ENCODE measurements around the gene SOCS6.
A peak's percentile ranks its signal among the peaks of the same experiment; 100 is the strongest.

Gene SOCS6

DNA sequence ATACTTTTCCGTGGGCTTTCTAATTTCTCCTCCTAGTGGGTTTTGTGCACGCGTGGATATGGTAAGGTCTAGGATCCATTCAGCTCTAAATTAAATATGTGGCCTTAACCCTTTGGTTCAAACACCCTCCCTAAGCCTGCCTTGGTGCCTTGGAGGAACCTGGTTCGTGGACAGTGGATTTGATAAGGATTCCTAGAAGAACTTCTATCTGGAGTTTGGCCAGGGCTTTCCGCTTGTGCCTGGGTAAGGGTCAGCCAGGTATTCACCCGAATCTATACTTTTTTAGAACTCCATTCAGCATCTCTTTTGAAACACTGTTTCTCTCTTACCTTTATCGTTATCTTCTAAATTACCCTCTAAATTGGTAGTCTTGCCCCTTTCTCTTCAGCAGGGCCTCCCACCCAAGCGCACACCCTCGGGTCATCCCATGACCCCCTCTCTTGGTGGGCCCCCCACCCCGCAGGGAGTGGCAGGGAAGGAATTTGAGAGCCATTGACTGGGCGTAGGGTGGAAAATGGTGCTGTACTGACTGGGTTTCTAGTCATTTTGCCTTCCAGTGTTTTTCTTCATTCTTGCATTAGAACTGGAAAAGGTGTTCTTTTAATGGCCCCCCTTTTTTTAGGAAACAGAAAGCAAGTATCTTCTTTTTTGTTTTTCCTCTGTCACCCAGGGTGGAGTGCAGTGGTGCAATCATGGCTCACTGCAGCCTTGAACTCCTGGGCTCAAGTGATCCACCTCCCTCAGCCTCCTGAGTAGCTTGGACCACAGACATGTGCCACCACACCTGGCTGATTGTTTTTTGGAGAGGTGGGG is 1.8 kb downstream of the SOCS6 start:
- intact Hi-C loops (cut with DNase I; ENCODE audit: low total_unique reads) = no loop called here
- Histone ChIP-seq H3K9me3 (no peaks in the 10 kb centered on the region), H3K4me3 (peak overlapping the region; percentile 71 to 86), H3K4me1 (peaks cover 0 to 55% (median 16%) of the 10 kb centered on the region in 4 donors), H3K36me3 (no peaks in the 10 kb centered on the region), H3K27me3 (no peaks in the 10 kb centered on the region), H3K27ac (peak overlapping the region; percentile 84 to 92)
- TF ChIP-seq, protein P1, sequence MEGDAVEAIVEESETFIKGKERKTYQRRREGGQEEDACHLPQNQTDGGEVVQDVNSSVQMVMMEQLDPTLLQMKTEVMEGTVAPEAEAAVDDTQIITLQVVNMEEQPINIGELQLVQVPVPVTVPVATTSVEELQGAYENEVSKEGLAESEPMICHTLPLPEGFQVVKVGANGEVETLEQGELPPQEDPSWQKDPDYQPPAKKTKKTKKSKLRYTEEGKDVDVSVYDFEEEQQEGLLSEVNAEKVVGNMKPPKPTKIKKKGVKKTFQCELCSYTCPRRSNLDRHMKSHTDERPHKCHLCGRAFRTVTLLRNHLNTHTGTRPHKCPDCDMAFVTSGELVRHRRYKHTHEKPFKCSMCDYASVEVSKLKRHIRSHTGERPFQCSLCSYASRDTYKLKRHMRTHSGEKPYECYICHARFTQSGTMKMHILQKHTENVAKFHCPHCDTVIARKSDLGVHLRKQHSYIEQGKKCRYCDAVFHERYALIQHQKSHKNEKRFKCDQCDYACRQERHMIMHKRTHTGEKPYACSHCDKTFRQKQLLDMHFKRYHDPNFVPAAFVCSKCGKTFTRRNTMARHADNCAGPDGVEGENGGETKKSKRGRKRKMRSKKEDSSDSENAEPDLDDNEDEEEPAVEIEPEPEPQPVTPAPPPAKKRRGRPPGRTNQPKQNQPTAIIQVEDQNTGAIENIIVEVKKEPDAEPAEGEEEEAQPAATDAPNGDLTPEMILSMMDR (IDR thresholded peaks at IDR 0.05) = no peak
- no peak for DNase-seq

DNA sequence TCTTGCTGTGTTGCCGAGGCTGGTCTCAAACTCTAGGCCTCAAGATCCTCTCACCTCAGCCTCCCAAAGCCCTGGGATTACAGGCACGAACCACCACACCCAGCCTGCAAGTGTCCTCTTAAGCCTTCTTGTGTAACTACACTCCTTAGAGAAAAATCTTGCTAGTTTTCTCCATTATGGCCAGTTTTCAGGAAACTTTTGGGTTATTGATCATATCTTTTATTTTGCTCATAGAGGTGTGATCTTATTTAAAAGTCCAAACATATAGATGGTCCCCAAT is 2.4 kb downstream of the SOCS6 start:
- H3K36me3 ChIP-seq = no peaks in the 10 kb centered on the region
- no peaks in the 10 kb centered on the region for H3K9me3 ChIP-seq
- intact Hi-C loops (cut with DNase I; ENCODE audit: low total_unique reads) = no loop called here
- H3K4me3 ChIP-seq = no peak overlapping the region
- no peak overlapping the region for H3K27ac ChIP-seq
- no peaks in the 10 kb centered on the region for H3K27me3 ChIP-seq
- no peak for DNase-seq
- peaks cover 0 to 61% (median 18%) of the 10 kb centered on the region in 4 donors for H3K4me1 ChIP-seq
- TF ChIP-seq, protein P1 (IDR thresholded peaks at IDR 0.05) = no peak

GRCh38 chr18:70292628-70293027 is 3.8 kb downstream of the SOCS6 start:
- Histone ChIP-seq H3K27me3 (no peaks in the 10 kb centered on the region), H3K36me3 (no peaks in the 10 kb centered on the region), H3K4me1 (peaks cover 0 to 66% (median 18%) of the 10 kb centered on the region in 4 donors), H3K9me3 (no peaks in the 10 kb centered on the region), H3K27ac (no peak overlapping the region), H3K4me3 (no peak overlapping the region)
- TF ChIP-seq, protein P1 (IDR thresholded peaks at IDR 0.05) = no peak
- DNase-seq = no peak
- intact Hi-C loops (cut with DNase I; ENCODE audit: low total_unique reads) = no loop called here

DNA sequence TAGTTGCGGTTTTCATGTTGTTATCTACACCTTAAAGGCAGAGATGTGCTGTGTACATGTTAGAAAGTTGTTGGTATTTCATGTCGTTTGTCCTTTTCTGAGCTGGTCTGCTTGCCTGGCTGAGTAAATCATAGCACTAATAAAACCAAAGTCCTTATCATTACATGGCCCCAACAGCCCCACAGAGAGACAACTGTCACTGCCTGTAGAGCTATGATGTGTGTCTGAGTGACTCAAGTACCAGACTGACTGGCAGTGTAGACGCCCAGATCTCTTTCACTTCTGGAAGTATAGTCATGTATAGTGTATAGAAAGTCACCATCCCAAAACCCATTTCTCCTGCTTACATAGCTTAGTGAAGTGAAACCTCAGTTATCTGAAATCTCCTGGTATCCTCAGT is 4.3 kb downstream of the SOCS6 start:
- Histone ChIP-seq H3K36me3 (no peaks in the 10 kb centered on the region), H3K4me3 (no peak overlapping the region), H3K27me3 (no peaks in the 10 kb centered on the region), H3K27ac (no peak overlapping the region), H3K9me3 (no peaks in the 10 kb centered on the region), H3K4me1 (peaks cover 0 to 69% (median 18%) of the 10 kb centered on the region in 4 donors)
- TF ChIP-seq, protein P1 (IDR thresholded peaks at IDR 0.05) = no peak
- intact Hi-C loops (cut with DNase I; ENCODE audit: low total_unique reads) = no loop called here
- no peak for DNase-seq

DNA sequence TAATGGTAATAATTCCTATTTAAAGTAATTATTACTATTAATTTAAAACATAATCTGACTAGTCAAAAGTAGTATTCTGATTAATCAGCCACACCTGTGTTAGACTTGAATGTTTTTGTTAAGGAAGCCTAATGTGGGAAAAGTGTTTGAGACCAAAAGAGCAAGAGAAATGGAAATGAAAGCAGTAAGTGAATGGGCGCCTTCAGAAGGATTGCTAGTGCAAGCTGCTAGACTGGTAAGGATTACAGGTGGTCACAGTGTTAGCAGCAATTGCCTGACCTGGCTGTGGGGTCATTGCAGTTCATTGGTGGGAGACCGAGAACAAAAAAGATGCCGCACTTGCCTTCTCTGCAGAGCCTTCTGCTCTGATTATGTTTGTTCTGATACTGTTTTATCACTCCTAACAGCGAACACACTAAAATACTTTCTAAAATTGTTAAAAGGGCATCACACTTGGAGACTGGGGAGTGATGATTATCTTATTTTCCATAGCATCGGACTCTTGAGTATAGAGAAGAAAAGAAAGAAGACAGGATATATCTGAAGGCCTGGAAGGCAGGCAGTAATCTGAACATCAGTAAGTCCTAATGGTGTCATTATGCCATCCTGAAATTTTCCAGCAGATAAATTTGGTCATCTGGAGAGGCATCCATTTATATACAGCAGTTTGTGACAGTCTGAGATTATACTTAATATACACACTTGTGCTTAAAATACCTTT is 5.8 kb downstream of the SOCS6 start:
- Histone ChIP-seq H3K27ac (no peak overlapping the region), H3K4me3 (no peak overlapping the region), H3K27me3 (no peaks in the 10 kb centered on the region), H3K36me3 (no peaks in the 10 kb centered on the region), H3K9me3 (no peaks in the 10 kb centered on the region), H3K4me1 (peaks cover 0 to 75% (median 18%) of the 10 kb centered on the region in 4 donors)
- TF ChIP-seq, protein P1 (IDR thresholded peaks at IDR 0.05) = no peak
- DNase-seq = no peak
- intact Hi-C loops (cut with DNase I; ENCODE audit: low total_unique reads) = no loop called here

Data from tibial artery (tissue), 4 donors.